Mesenchymal stem cell (in vitro differentiated cells and primary cell): ENCODE data around the gene TEX13D.
"Not testable (repeated sequence)": the region's sequence is repeated elsewhere in the genome, so short reads cannot be mapped to it uniquely, and the experiment has no call there.

Source experiments
- DNase-seq: peaks from one replicate; pipeline ENCODE4 v3.0.0-alpha.2; 2013
- H2AFZ ChIP-seq: one replicate; pipeline ENCODE4 v1.6.1; 2013; ENCODE audit warnings: low read depth, mild to moderate bottlenecking, control low read depth, inconsistent platforms, low read length, moderate library complexity
- H2AK5ac ChIP-seq: 2 replicates; pipeline ENCODE4 v1.6.1; 2013; ENCODE audit warnings: low read length, moderate library complexity, mild to moderate bottlenecking, inconsistent platforms; ENCODE audit not compliant: severe bottlenecking
- H2BK120ac ChIP-seq: one replicate; pipeline ENCODE4 v1.6.1; 2013; ENCODE audit warnings: low read depth, mild to moderate bottlenecking, inconsistent platforms, low read length, moderate library complexity
- H2BK12ac ChIP-seq, 2 experiments: one replicate each; pipeline ENCODE4 v1.6.1; 2013; ENCODE audit warnings: inconsistent platforms in 2 of 2, low read length in 2 of 2, mild to moderate bottlenecking in 2 of 2, moderate library complexity in 2 of 2, control low read depth in 1 of 2
- H2BK15ac ChIP-seq: one replicate; pipeline ENCODE4 v1.6.1; 2013; ENCODE audit warnings: mild to moderate bottlenecking, low read depth, inconsistent platforms; ENCODE audit not compliant: poor library complexity, severe bottlenecking
- H2BK5ac ChIP-seq: 2 replicates; pipeline ENCODE4 v1.6.1; 2013; ENCODE audit warnings: low read depth, mild to moderate bottlenecking, low read length, control low read depth, inconsistent platforms; ENCODE audit not compliant: poor library complexity, severe bottlenecking
- H3K14ac ChIP-seq, 2 experiments: one replicate each; pipeline ENCODE4 v1.6.1; 2013; ENCODE audit warnings: inconsistent platforms in 2 of 2, low read length in 2 of 2, control low read depth in 1 of 2, mild to moderate bottlenecking in 1 of 2, moderate library complexity in 1 of 2
- H3K18ac ChIP-seq, 2 experiments: one replicate each; pipeline ENCODE4 v1.6.1; 2013; ENCODE audit warnings: inconsistent platforms in 2 of 2, low read length in 2 of 2, control low read depth in 1 of 2, low read depth in 1 of 2, mild to moderate bottlenecking in 1 of 2
- H3K23ac ChIP-seq, 2 experiments: one replicate each; pipeline ENCODE4 v1.6.1; 2013; ENCODE audit warnings: inconsistent platforms in 2 of 2, low read length in 2 of 2, mild to moderate bottlenecking in 2 of 2, moderate library complexity in 2 of 2, control low read depth in 1 of 2
- H3K27ac ChIP-seq: 2 replicates; pipeline ENCODE4 v1.5.1; 2013; ENCODE audit warnings: mild to moderate bottlenecking, moderate library complexity, low read length, control low read depth, inconsistent platforms; ENCODE audit not compliant: poor library complexity, severe bottlenecking
- H3K27me3 ChIP-seq, 2 experiments: 2 replicates each; pipeline versions ENCODE4 v1.6.1 to v1.7.0; 2013; ENCODE audit warnings: low read length in 2 of 2, mild to moderate bottlenecking in 2 of 2, moderate library complexity in 2 of 2, control low read depth in 1 of 2, inconsistent platforms in 1 of 2; ENCODE audit not compliant: control insufficient read depth in 1 of 2, insufficient read depth in 1 of 2
- H3K36me3 ChIP-seq, 2 experiments: 2 replicates each; pipeline versions ENCODE4 v1.6.1 to v1.7.0; 2013; ENCODE audit warnings: low read length in 2 of 2, control low read depth in 1 of 2, inconsistent platforms in 1 of 2, low read depth in 1 of 2, mild to moderate bottlenecking in 1 of 2; ENCODE audit not compliant: insufficient read depth in 2 of 2, control insufficient read depth in 1 of 2
- H3K4ac ChIP-seq, 2 experiments: one replicate each; pipeline ENCODE4 v1.6.1; 2013; ENCODE audit warnings: inconsistent platforms in 2 of 2, low read length in 2 of 2, mild to moderate bottlenecking in 2 of 2, moderate library complexity in 2 of 2, control low read depth in 1 of 2, low read depth in 1 of 2
- H3K4me1 ChIP-seq: 2 replicates; pipeline ENCODE4 v1.6.1; 2013; ENCODE audit warnings: low read depth, low read length, control low read depth; ENCODE audit not compliant: control insufficient read depth, insufficient read depth
- H3K4me2 ChIP-seq: 2 replicates; pipeline ENCODE4 v1.6.1; 2013; ENCODE audit warnings: low read length, mild to moderate bottlenecking, inconsistent platforms; ENCODE audit not compliant: poor library complexity, severe bottlenecking
- H3K4me3 ChIP-seq, 2 experiments: 2 replicates each; pipeline versions ENCODE4 v1.5.1 to v1.7.0; 2013; ENCODE audit warnings: low read length in 2 of 2, mild to moderate bottlenecking in 2 of 2, control low read depth in 1 of 2, low read depth in 1 of 2; ENCODE audit not compliant: insufficient read depth in 1 of 2
- H3K79me1 ChIP-seq: replicated peaks from 2 replicates; pipeline ENCODE4 v1.6.1; 2013; ENCODE audit warnings: mild to moderate bottlenecking, control low read depth, low read length, inconsistent platforms; ENCODE audit not compliant: poor library complexity, severe bottlenecking
- H3K9ac ChIP-seq: 2 replicates; pipeline ENCODE4 v1.7.0; 2013; ENCODE audit warnings: mild to moderate bottlenecking, low read length, moderate library complexity
- H3K9me3 ChIP-seq: 2 replicates; pipeline ENCODE4 v1.7.0; 2013; ENCODE audit warnings: mild to moderate bottlenecking, low read length; ENCODE audit not compliant: control insufficient read depth
- H4K8ac ChIP-seq: one replicate; pipeline ENCODE4 v1.6.1; 2013; ENCODE audit warnings: inconsistent platforms, mild to moderate bottlenecking, low read length, moderate library complexity
- H4K91ac ChIP-seq: one replicate; pipeline ENCODE4 v1.6.1; 2013; ENCODE audit warnings: mild to moderate bottlenecking, low read length, inconsistent platforms
- WGBS: methylation state at CpG from one replicate; pipeline ENCODE4 v1.1.7; 2013; ENCODE audit warnings: mixed read lengths; 5-methylcytosine and 5-hydroxymethylcytosine counted together

The TEX13D gene

GRCh38 chrX:124333862-124334261, 1.4 kb downstream of the TEX13D start:
- DNase-seq: no peak
- Histone ChIP-seq H3K27ac (no peak overlapping the region), H3K79me1 (no peaks in the 10 kb centered on the region), H3K4me2 (no peak overlapping the region), H3K9me3 (no peaks in the 10 kb centered on the region), H3K18ac (no peak overlapping the region), H4K91ac (no peak overlapping the region), H2BK5ac (no peak overlapping the region), H2BK15ac (no peak overlapping the region), H3K36me3 (no peaks in the 10 kb centered on the region), H3K9ac (no peak overlapping the region), H2AFZ (no peak overlapping the region), H3K14ac (no peak overlapping the region), H3K4me1 (no peaks in the 10 kb centered on the region), H2AK5ac (no peak overlapping the region), H2BK12ac (no peak overlapping the region), H3K4me3 (no peak overlapping the region), H3K4ac (no peak overlapping the region), H3K23ac (no peak overlapping the region), H2BK120ac (no peak overlapping the region), H3K27me3 (peaks cover 0 to 10% of the 10 kb centered on the region in 2 experiments), H4K8ac (no peak overlapping the region)
- 78% methylated on average over 6 of the region's 6 CpGs for WGBS

GRCh38 chrX:124334555-124334954, 2.1 kb downstream of the TEX13D start:
- H3K23ac ChIP-seq, H3K27ac ChIP-seq, H3K4me3 ChIP-seq, H3K36me3 ChIP-seq, H4K8ac ChIP-seq, H4K91ac ChIP-seq, H2BK15ac ChIP-seq, H3K4me2 ChIP-seq, H3K14ac ChIP-seq, H3K9ac ChIP-seq, DNase-seq, H3K4me1 ChIP-seq, H2BK12ac ChIP-seq, H3K4ac ChIP-seq, H2AK5ac ChIP-seq, H2BK120ac ChIP-seq, H3K18ac ChIP-seq, H3K79me1 ChIP-seq, H3K9me3 ChIP-seq, H2BK5ac ChIP-seq, H2AFZ ChIP-seq: not testable (repeated sequence)
- H3K27me3 ChIP-seq: peaks cover 0 to 10% of the 10 kb centered on the region in 2 experiments
- WGBS: 85% methylated on average over 2 of the region's 2 CpGs

GRCh38 chrX:124335598-124335997, 3.1 kb downstream of the TEX13D start:
- Histone ChIP-seq H2AK5ac (no peak overlapping the region), H4K8ac (no peak overlapping the region), H3K9ac (no peak overlapping the region), H2AFZ (no peak overlapping the region), H3K27me3 (peaks cover 0 to 10% of the 10 kb centered on the region in 2 experiments), H4K91ac (no peak overlapping the region), H3K4me2 (no peak overlapping the region), H3K9me3 (no peaks in the 10 kb centered on the region), H2BK5ac (no peak overlapping the region), H3K4ac (no peak overlapping the region), H3K14ac (no peak overlapping the region), H3K36me3 (no peaks in the 10 kb centered on the region), H3K4me1 (no peaks in the 10 kb centered on the region), H3K4me3 (no peak overlapping the region), H3K79me1 (no peaks in the 10 kb centered on the region), H3K23ac (no peak overlapping the region), H3K18ac (no peak overlapping the region), H2BK12ac (no peak overlapping the region), H2BK120ac (no peak overlapping the region), H2BK15ac (no peak overlapping the region), H3K27ac (no peak overlapping the region)
- no peak for DNase-seq
- 45% methylated on average over 1 of the region's 1 CpG for WGBS

GRCh38 chrX:124337916-124338315, 5.5 kb downstream of the TEX13D start:
- no peak overlapping the region for H3K14ac ChIP-seq
- no peak overlapping the region for H2BK15ac ChIP-seq
- H2BK12ac ChIP-seq: no peak overlapping the region
- no peak overlapping the region for H2AK5ac ChIP-seq
- H3K4me2 ChIP-seq: no peak overlapping the region
- H2BK5ac ChIP-seq: no peak overlapping the region
- H3K27me3 ChIP-seq: peaks cover 0 to 10% of the 10 kb centered on the region in 2 experiments
- no peaks in the 10 kb centered on the region for H3K4me1 ChIP-seq
- no CpG with 5 or more reads among the region's 1 CpG for WGBS
- no peak overlapping the region for H4K8ac ChIP-seq
- H2BK120ac ChIP-seq: no peak overlapping the region
- DNase-seq: no peak
- H3K9me3 ChIP-seq: no peaks in the 10 kb centered on the region
- no peak overlapping the region for H3K23ac ChIP-seq
- no peak overlapping the region for H2AFZ ChIP-seq
- H4K91ac ChIP-seq: no peak overlapping the region
- no peak overlapping the region for H3K27ac ChIP-seq
- H3K4ac ChIP-seq: no peak overlapping the region
- no peaks in the 10 kb centered on the region for H3K36me3 ChIP-seq
- no peak overlapping the region for H3K4me3 ChIP-seq
- no peaks in the 10 kb centered on the region for H3K79me1 ChIP-seq
- no peak overlapping the region for H3K9ac ChIP-seq
- H3K18ac ChIP-seq: no peak overlapping the region
